LNCAP (cell line): ENCODE measurements around the gene FAM53A.

Experiments
- TF ChIP-seq, protein P1 (sequence below): fragments of 450-650 bp; IDR thresholded peaks from 2 replicates; pipeline ENCODE4 v1.5.1; 2017; ENCODE audit warnings: mild to moderate bottlenecking

The FAM53A gene

DNA sequence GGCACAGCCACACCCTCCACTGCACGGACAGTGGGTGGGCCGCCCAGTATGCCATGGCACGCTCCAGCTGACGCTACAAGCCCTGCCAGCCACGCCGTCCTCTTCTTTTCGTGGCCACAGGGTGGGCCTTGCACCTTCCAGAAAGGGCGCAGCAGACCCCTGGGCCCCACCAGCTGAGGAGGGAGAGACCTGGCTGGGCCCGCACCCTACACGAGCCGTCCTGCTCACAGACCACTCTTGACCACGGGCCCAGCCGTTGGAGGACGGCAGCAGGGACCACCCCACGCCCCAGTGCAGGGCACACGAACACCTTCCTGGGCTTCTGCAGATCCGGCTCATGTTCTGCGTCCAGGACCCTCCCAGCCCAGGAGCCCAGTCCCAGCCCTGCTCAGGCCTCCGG lies 27.1 kb downstream of the FAM53A start:
- TF ChIP-seq, protein P1, sequence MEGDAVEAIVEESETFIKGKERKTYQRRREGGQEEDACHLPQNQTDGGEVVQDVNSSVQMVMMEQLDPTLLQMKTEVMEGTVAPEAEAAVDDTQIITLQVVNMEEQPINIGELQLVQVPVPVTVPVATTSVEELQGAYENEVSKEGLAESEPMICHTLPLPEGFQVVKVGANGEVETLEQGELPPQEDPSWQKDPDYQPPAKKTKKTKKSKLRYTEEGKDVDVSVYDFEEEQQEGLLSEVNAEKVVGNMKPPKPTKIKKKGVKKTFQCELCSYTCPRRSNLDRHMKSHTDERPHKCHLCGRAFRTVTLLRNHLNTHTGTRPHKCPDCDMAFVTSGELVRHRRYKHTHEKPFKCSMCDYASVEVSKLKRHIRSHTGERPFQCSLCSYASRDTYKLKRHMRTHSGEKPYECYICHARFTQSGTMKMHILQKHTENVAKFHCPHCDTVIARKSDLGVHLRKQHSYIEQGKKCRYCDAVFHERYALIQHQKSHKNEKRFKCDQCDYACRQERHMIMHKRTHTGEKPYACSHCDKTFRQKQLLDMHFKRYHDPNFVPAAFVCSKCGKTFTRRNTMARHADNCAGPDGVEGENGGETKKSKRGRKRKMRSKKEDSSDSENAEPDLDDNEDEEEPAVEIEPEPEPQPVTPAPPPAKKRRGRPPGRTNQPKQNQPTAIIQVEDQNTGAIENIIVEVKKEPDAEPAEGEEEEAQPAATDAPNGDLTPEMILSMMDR, result no peak

DNA sequence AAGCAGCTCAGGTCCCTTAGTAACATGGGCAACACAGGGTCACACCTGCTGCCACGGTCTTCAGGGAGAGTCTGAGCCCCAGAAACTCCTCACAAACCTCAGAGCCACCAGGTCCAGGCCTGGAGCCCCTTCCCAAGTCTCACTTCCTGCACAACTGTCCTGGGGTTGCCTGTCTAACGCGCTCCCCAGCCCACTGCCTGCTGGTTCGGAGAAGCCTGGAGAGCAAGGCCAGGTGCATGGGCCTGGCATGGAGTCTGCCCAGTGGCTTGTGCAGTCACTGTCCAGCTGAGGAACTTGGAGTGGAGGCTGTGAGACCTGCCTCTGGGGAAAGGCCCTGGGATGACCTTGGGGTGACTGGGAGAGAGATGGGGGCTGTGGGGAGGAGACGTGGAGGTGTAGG lies 28.0 kb downstream of the FAM53A start:
- TF ChIP-seq, protein P1, result no peak

DNA sequence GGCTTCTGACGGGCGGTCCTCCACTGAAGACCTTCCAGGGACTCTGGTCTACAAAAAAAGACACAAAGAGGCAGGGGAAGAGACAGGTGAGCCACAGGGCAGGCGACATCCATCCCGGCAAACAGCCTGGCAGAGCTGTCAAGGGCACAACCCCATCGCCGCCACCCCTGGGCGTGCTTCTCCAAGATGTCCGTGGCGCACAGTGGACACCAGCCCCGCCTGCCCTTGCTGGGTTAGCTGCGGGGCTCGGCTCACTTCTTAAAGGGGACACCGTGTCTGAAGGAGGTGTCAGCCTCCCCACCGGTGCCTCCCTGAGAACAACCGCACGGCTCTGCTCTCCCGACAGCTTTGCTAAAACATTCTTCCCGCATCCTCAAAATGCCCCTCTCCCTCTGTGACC lies 28.4 kb downstream of the FAM53A start:
- TF ChIP-seq, protein P1, result no peak

DNA sequence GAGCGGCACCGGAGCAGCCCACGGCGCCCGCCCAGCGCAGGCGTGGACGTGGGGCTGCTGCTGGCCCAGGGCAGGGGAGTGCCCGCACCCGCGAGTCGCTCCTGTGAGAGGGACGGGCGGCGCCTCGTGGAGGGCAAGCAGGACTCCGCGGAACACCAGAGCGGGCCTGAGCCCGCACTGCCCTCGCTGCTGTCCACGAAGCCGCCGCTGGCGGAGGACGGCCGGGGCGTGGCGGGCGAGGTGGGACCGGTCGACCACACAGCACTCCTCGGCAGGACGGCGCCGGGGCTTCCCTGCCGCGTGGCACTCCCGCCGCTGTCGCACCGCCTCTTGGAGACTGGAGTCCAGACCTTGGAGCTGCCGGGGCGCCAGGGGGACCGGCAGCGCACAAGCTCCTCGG lies 29.0 kb downstream of the FAM53A start:
- TF ChIP-seq, protein P1, result no peak

DNA sequence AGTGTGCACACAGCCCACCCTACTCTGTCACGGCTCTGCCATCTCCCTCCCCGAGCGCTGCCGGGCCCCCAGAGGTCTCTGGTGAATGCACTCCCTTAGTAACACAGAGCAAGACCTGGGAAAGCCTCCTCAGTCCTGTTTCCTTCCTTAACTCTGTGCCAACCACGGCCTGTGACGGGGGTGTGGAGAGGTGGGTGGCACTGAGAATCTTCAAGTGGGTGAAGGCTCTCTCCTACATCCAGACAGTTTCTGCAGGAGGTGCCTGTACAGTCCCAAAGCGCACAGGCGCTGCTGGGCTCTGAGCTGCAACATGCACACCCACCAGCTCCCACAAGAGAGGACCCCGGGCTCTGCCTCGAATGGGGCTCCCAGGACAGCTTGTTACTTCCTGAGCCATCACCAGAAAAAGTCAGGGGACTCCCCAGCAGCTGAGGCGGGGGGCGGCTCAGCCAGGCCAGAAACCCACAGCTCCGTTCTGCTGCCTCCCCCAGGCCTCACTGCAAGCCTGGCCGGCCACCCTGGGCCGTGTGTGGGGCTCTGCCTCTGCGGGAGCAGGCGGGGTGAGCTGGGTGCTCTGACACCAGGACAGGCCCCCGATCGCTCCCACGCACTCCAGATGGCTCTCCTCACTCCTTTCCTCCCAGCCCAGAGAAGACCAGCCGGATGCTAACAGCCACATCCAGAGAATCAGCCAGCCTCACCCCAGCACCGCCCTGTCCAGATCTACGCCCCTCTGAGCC lies 29.7 kb downstream of the FAM53A start:
- TF ChIP-seq, protein P1, result no peak

DNA sequence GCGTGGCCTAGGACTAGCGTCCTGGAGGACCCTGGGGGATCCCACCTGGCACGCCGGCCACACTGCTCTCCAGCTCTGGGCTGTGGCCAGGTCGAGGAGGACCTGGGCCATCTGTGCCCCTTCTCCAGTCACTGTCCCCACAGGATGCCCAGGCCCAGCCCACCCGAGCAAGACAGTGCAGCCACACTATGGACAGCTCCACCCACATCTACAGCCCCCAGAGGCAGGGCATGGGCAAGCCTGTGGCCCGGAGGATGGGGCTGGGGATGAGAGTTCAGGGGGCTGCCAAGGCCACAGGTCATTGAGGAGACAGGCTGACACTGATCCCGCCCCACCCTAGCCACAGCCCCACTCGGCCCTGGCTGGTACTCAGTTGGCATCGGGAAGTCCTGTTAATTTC lies 30.3 kb downstream of the FAM53A start:
- TF ChIP-seq, protein P1, result no peak

GRCh38 chr4:1652088-1652487 lies 32.0 kb downstream of the FAM53A start:
- TF ChIP-seq, protein P1, result no peak

GRCh38 chr4:1651609-1652008 lies 32.5 kb downstream of the FAM53A start:
- TF ChIP-seq, protein P1, result no peak
